CD14-positive monocyte (primary cell): Measurements from ENCODE around the gene TTC23. TPM values are rescaled to one million over a fixed set of nuclear protein-coding genes. Genes with fewer than 3 reads are reported as not detected.

Experiments used
- DNase-seq, 3 donors: peaks; one replicate each; pipeline ENCODE4 v3.0.0-alpha.2; 2011 to 2022
- H2AFZ ChIP-seq: 2 replicates; pipeline ENCODE4 v1.6.0; 2012; ENCODE audit warnings: mild to moderate bottlenecking, low read depth, low read length, inconsistent platforms; ENCODE audit not compliant: insufficient read depth, poor library complexity, severe bottlenecking
- H3K27ac ChIP-seq, 2 donors: 1 replicate in 1 of 2; 2 replicates in 1 of 2; pipeline ENCODE4 v1.5.1; 2012 to 2013; ENCODE audit warnings: low read length in 2 of 2, control low read depth in 1 of 2, inconsistent platforms in 1 of 2, low read depth in 1 of 2, mild to moderate bottlenecking in 1 of 2
- H3K27me3 ChIP-seq, 2 donors: one replicate each; pipeline versions ENCODE4 v1.6.0 to v1.6.1; 2011 to 2013; ENCODE audit warnings: low read length in 2 of 2; ENCODE audit not compliant: control insufficient read depth in 2 of 2, insufficient read depth in 2 of 2
- H3K36me3 ChIP-seq, 2 donors: replicated peaks in 1 of 2; 1 replicate in 1 of 2; 2 replicates in 1 of 2; pipeline versions ENCODE4 v1.5.1 to v1.6.1; 2012 to 2013; ENCODE audit warnings: low read length in 2 of 2, control low read depth in 1 of 2, inconsistent platforms in 1 of 2, mild to moderate bottlenecking in 1 of 2; ENCODE audit not compliant: insufficient read depth in 2 of 2, control insufficient read depth in 1 of 2
- H3K4me1 ChIP-seq, 2 donors: 1 replicate in 1 of 2; 2 replicates in 1 of 2; pipeline versions ENCODE4 v1.5.1 to v1.6.1; 2012 to 2013; ENCODE audit warnings: low read length in 2 of 2, control low read depth in 1 of 2, inconsistent platforms in 1 of 2, mild to moderate bottlenecking in 1 of 2, moderate library complexity in 1 of 2; ENCODE audit not compliant: insufficient read depth in 2 of 2, control insufficient read depth in 1 of 2
- H3K4me2 ChIP-seq: replicated peaks from 2 replicates; pipeline ENCODE3; 2012; ENCODE audit warnings: low read length, moderate library complexity, mild to moderate bottlenecking; ENCODE audit not compliant: poor library complexity, severe bottlenecking; ENCODE audit errors: extremely low read depth
- H3K4me3 ChIP-seq, 3 experiments: fragments of 200-600 bp in 1 of 3; sonication (generic) in 1 of 3; replicated peaks in 1 of 3; 1 replicate in 2 of 3; 2 replicates in 1 of 3; pipeline ENCODE4 v1.5.1; 2011 to 2013; ENCODE audit warnings: low read length in 3 of 3, mild to moderate bottlenecking in 3 of 3, control low read depth in 2 of 3, low read depth in 2 of 3, inconsistent platforms in 1 of 3, moderate library complexity in 1 of 3
- H3K79me2 ChIP-seq: 2 replicates; pipeline ENCODE4 v1.6.0; 2012; ENCODE audit warnings: mild to moderate bottlenecking, control low read depth, inconsistent platforms, low read length, moderate library complexity; ENCODE audit not compliant: insufficient read depth
- H3K9ac ChIP-seq: 2 replicates; pipeline ENCODE4 v1.6.0; 2017; ENCODE audit warnings: low read length, mild to moderate bottlenecking; ENCODE audit not compliant: insufficient read depth, poor library complexity, severe bottlenecking
- H3K9me3 ChIP-seq, 2 donors: replicated peaks in 1 of 2; 1 replicate in 1 of 2; 2 replicates in 1 of 2; pipeline versions ENCODE4 v1.5.1 to v1.6.1; 2012 to 2013; ENCODE audit warnings: low read length in 2 of 2, control low read depth in 1 of 2; ENCODE audit not compliant: control insufficient read depth in 1 of 2, insufficient read depth in 1 of 2
- H4K20me1 ChIP-seq: 2 replicates; pipeline ENCODE4 v1.6.0; 2012; ENCODE audit warnings: mild to moderate bottlenecking, low read length, control low read depth, moderate library complexity; ENCODE audit not compliant: insufficient read depth
- H3K27ac Mint-ChIP-seq, 7 donors: one replicate each; pipeline ENCODE4 v1.8.0; 2020; ENCODE audit warnings: mild to moderate bottlenecking in 7 of 7, mixed read lengths in 7 of 7, moderate library complexity in 6 of 7, inconsistent platforms in 2 of 7
- H3K27me3 Mint-ChIP-seq, 3 donors: one replicate each; pipeline ENCODE4 v1.8.0; 2021 to 2022; ENCODE audit warnings: low read depth in 3 of 3, mild to moderate bottlenecking in 3 of 3, mixed read lengths in 3 of 3, moderate library complexity in 3 of 3, inconsistent platforms in 1 of 3
- H3K36me3 Mint-ChIP-seq, 2 donors: one replicate each; pipeline ENCODE4 v1.8.0; 2020; ENCODE audit warnings: mixed read lengths in 2 of 2, inconsistent platforms in 1 of 2, mild to moderate bottlenecking in 1 of 2
- H3K4me1 Mint-ChIP-seq: one replicate; pipeline ENCODE4 v1.8.0; 2020; ENCODE audit warnings: mild to moderate bottlenecking, mixed read lengths
- H3K4me3 Mint-ChIP-seq, 2 donors: one replicate each; pipeline ENCODE4 v1.8.0; 2020; ENCODE audit warnings: mild to moderate bottlenecking in 2 of 2, mixed read lengths in 2 of 2, moderate library complexity in 1 of 2
- H3K9me3 Mint-ChIP-seq, 7 donors: one replicate each; pipeline ENCODE4 v1.8.0; 2020 to 2022; ENCODE audit warnings: mixed read lengths in 7 of 7, mild to moderate bottlenecking in 6 of 7, moderate library complexity in 6 of 7, inconsistent platforms in 2 of 7
- WGBS: methylation state at CpG from one replicate; pipeline ENCODE4 v1.1.5; 2013; ENCODE audit warnings: missing lambda C conversion rate; ENCODE audit not compliant: insufficient coverage; 5-methylcytosine and 5-hydroxymethylcytosine counted together
- intact Hi-C, 2 donors: fragments of 100-400 bp; cut with micrococcal nuclease; formaldehyde crosslinking; loops; one replicate each; pipeline versions ENCODE4 v1.15.0 to v1.15.1; 2023
- polyA plus RNA-seq, 3 donors: library from polyadenylated mRNA; depleted of rRNA in 1 of 3; unstranded in 2 of 3; stranded (reverse) in 1 of 3; fragments of 300-500 nt in 2 of 3; fragments of >200 nt in 1 of 3; fragmentation: Illumina TruSeq in 2 of 3; gene quantifications; 1 replicate in 2 of 3; 2 replicates in 1 of 3; pipeline ENCODE4 v1.2.3, GENCODE V29; 2012 to 2021
- TF ChIP-seq, protein P1 (sequence below): fragments of 200-600 bp; IDR thresholded peaks from one replicate; pipeline ENCODE4 v1.8.0; 2022; ENCODE audit warnings: antibody characterized with exemption, mild to moderate bottlenecking

The TTC23 gene
- polyA plus RNA-seq, 3 donors, result 0.51 to 0.55 TPM; not detected in 1

DNA sequence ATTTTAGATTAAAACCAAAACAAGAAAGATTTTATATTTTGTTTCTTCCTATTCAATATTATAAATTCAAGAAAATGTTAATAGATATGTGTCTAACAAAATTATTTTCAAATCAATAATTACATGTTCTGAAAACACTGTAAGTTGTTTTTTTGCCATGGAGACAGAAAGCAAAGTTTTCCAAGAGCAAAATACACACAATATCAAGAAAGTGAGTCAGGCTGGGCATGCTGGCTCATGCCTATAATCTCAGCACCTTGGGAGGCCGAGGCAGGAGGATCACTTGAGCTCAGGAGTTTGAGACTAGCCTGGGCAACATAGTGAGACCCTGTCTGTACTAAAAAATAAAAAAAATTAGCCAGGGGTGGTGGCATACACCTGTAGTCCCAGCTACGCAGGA is 71.7 kb downstream of the TTC23 start:
- peak overlapping the region in 1 of 7 donors; percentile 46 for H3K27ac Mint-ChIP-seq
- Histone ChIP-seq H3K9me3 (no peaks in the 10 kb centered on the region), H3K4me1 (no peaks in the 10 kb centered on the region), H3K27me3 (no peaks in the 10 kb centered on the region), H4K20me1 (no peaks in the 10 kb centered on the region), H3K79me2 (no peaks in the 10 kb centered on the region), H2AFZ (no peak overlapping the region), H3K36me3 (peaks cover 0 to 5% of the 10 kb centered on the region in 2 donors), H3K4me2 (no peak overlapping the region), H3K9ac (no peak overlapping the region), H3K4me3 (no peak overlapping the region), H3K27ac (no peak overlapping the region)
- WGBS, result 94% methylated on average over 2 of the region's 2 CpGs
- TF ChIP-seq, protein P1, sequence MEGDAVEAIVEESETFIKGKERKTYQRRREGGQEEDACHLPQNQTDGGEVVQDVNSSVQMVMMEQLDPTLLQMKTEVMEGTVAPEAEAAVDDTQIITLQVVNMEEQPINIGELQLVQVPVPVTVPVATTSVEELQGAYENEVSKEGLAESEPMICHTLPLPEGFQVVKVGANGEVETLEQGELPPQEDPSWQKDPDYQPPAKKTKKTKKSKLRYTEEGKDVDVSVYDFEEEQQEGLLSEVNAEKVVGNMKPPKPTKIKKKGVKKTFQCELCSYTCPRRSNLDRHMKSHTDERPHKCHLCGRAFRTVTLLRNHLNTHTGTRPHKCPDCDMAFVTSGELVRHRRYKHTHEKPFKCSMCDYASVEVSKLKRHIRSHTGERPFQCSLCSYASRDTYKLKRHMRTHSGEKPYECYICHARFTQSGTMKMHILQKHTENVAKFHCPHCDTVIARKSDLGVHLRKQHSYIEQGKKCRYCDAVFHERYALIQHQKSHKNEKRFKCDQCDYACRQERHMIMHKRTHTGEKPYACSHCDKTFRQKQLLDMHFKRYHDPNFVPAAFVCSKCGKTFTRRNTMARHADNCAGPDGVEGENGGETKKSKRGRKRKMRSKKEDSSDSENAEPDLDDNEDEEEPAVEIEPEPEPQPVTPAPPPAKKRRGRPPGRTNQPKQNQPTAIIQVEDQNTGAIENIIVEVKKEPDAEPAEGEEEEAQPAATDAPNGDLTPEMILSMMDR, result no peak
- H3K4me3 Mint-ChIP-seq, result no peak overlapping the region
- no peaks in the 10 kb centered on the region for H3K9me3 Mint-ChIP-seq
- peaks cover 0 to 4% of the 10 kb centered on the region in 2 donors for H3K36me3 Mint-ChIP-seq
- no peak for DNase-seq
- intact Hi-C loops, result no loop called here
- peaks cover 7% of the 10 kb centered on the region for H3K4me1 Mint-ChIP-seq
- peaks cover 0 to 3% (median 0%) of the 10 kb centered on the region in 3 donors for H3K27me3 Mint-ChIP-seq

DNA sequence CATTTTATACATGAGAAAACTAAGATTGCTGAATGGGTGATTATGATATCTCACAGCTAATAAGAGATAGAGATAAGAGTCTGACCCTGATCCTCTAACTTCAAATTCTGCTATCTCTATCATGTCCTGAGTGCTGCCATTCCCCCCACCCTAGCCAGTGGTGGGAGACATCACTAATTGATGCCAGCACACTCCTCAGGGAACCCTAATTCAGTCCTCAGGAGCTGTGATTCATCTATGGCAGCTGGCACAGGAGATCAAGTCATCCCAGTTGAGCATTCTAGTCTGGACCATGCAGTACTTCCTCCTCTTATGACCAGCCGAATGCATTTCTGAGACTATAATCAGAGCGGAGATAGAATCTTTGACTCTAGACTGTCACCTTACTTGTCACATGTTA is 72.6 kb downstream of the TTC23 start:
- Histone ChIP-seq H3K4me1 (no peaks in the 10 kb centered on the region), H3K9me3 (no peaks in the 10 kb centered on the region), H3K79me2 (no peaks in the 10 kb centered on the region), H3K27ac (no peak overlapping the region), H4K20me1 (no peaks in the 10 kb centered on the region), H2AFZ (no peak overlapping the region), H3K9ac (no peak overlapping the region), H3K4me3 (no peak overlapping the region), H3K36me3 (peaks cover 0 to 5% of the 10 kb centered on the region in 2 donors), H3K4me2 (no peak overlapping the region), H3K27me3 (no peaks in the 10 kb centered on the region)
- peaks cover 0 to 4% of the 10 kb centered on the region in 2 donors for H3K36me3 Mint-ChIP-seq
- DNase-seq, result no peak
- peak overlapping the region in 1 of 7 donors; percentile 21 for H3K27ac Mint-ChIP-seq
- H3K27me3 Mint-ChIP-seq, result peaks cover 0 to 3% (median 0%) of the 10 kb centered on the region in 3 donors
- no peaks in the 10 kb centered on the region for H3K9me3 Mint-ChIP-seq
- TF ChIP-seq, protein P1, result no peak
- peaks cover 7% of the 10 kb centered on the region for H3K4me1 Mint-ChIP-seq
- H3K4me3 Mint-ChIP-seq, result no peak overlapping the region
- intact Hi-C loops, result no loop called here
- WGBS, result 80% methylated on average over 2 of the region's 2 CpGs
